ENCODE results near the gene RHCG.

DNA sequence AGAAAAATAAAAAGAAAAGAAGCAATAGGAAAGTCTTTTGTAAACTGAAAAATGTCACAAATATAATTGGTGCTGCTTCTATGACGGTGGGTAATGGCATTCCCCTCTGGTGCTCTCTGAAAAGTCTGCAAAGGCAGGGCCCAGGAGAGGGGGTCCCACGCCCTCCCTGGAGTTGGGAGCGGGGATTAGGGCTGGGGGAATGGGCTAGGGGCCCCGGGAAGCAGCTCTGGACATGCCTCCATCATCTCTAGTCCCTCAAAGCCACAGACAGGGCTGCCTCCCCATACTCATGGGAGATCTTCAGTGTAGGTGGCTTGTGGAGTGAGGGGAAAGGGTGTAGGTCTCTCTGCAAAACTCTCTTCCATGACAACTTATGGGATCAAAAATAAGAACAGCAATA is 7.8 kb upstream of the RHCG start:
- TF ChIP-seq CTCF (IDR thresholded peaks at IDR 0.05) (no peak), POLR2A (IDR thresholded peaks at IDR 0.05) (no peak)

All from esophagus squamous epithelium (tissue), 4 donors.